H1 (cell line): ENCODE measurements around the gene ARHGAP27. TPM values are rescaled to one million over a fixed set of nuclear protein-coding genes. Genes with fewer than 3 reads are reported as not detected.
A peak's percentile ranks its signal among the peaks of the same experiment; 100 is the strongest.

Source experiments
- CTCF ChIA-PET: fragments of 300-600 bp; sonication (Branson Sonifier 250); formaldehyde crosslinking; loops from one replicate; lab custom pipeline; 2021; ENCODE audit not compliant: partially characterized antibody; lab: Charles Lee
- POLR2A ChIA-PET: fragments of 300-600 bp; sonication (Branson Sonifier 250); formaldehyde crosslinking; loops from one replicate; lab custom pipeline; 2021; ENCODE audit warnings: inconsistent platforms; ENCODE audit not compliant: partially characterized antibody; lab: Charles Lee
- DNase-seq, 2 experiments: peaks; one replicate each; pipeline versions ENCODE4 v3.0.0 to v3.0.0-alpha.2; 2010 to 2022; ENCODE audit warnings: low spot score in 2 of 2, low read depth in 1 of 2, mixed read lengths in 1 of 2
- FAIRE-seq: peaks from 2 replicates; lab custom pipeline; 2011; peaks lifted over from hg19 to GRCh38; lab: Jason Lieb, UNC
- H2AFZ ChIP-seq: 2 replicates; pipeline ENCODE4 v1.8.1; 2012; ENCODE audit warnings: low read length, inconsistent platforms
- H2AK5ac ChIP-seq: 2 replicates; pipeline ENCODE4 v1.6.1; 2013; ENCODE audit warnings: low read depth, low read length
- H2BK120ac ChIP-seq: replicated peaks from 2 replicates; pipeline ENCODE3; 2013; ENCODE audit warnings: low read depth, low read length, inconsistent platforms
- H2BK12ac ChIP-seq: 2 replicates; pipeline ENCODE4 v1.6.1; 2013; ENCODE audit warnings: low read depth, low read length
- H2BK15ac ChIP-seq: 2 replicates; pipeline ENCODE4 v1.6.1; 2013; ENCODE audit warnings: low read length
- H2BK20ac ChIP-seq: 2 replicates; pipeline ENCODE4 v1.6.1; 2013; ENCODE audit warnings: low read length
- H2BK5ac ChIP-seq: 2 replicates; pipeline ENCODE4 v1.6.1; 2013; ENCODE audit warnings: low read depth, low read length
- H3K14ac ChIP-seq: 2 replicates; pipeline ENCODE4 v1.6.1; 2013; ENCODE audit warnings: inconsistent platforms; ENCODE audit not compliant: insufficient read length
- H3K18ac ChIP-seq: 2 replicates; pipeline ENCODE4 v1.6.1; 2013; ENCODE audit warnings: low read length; ENCODE audit errors: extremely low read depth
- H3K23ac ChIP-seq: 2 replicates; pipeline ENCODE4 v1.6.1; 2013; ENCODE audit warnings: inconsistent platforms; ENCODE audit not compliant: insufficient read length
- H3K23me2 ChIP-seq: 2 replicates; pipeline ENCODE4 v1.6.1; 2013; ENCODE audit warnings: low read depth, low read length
- H3K27ac ChIP-seq: 2 replicates; pipeline ENCODE4 v1.6.1; 2011; ENCODE audit warnings: low read depth, low read length, inconsistent platforms
- H3K27me3 ChIP-seq, 4 experiments: replicated peaks in 1 of 4; 1 replicate in 1 of 4; 2 replicates in 3 of 4; pipeline versions ENCODE4 v1.6.1 to v1.8.1; 2011 to 2013; ENCODE audit warnings: low read length in 3 of 4, mild to moderate bottlenecking in 3 of 4, inconsistent platforms in 2 of 4, mixed read lengths in 2 of 4, moderate library complexity in 1 of 4; ENCODE audit not compliant: control insufficient read depth in 3 of 4, insufficient read depth in 3 of 4; ENCODE audit errors: extremely low read depth in 1 of 4
- H3K36me3 ChIP-seq, 4 experiments: 2 replicates each; pipeline versions ENCODE4 v1.6.1 to v1.8.1; 2011 to 2013; ENCODE audit warnings: mild to moderate bottlenecking in 4 of 4, low read length in 3 of 4, moderate library complexity in 2 of 4, control low read depth in 1 of 4, inconsistent platforms in 1 of 4; ENCODE audit not compliant: insufficient read depth in 4 of 4, control insufficient read depth in 2 of 4
- H3K4ac ChIP-seq: replicated peaks from 2 replicates; pipeline ENCODE3; 2013; ENCODE audit warnings: low read length, low read depth, mixed read lengths, inconsistent platforms; ENCODE audit not compliant: insufficient read length
- H3K4me1 ChIP-seq, 4 experiments: replicated peaks in 1 of 4; 1 replicate in 1 of 4; 2 replicates in 3 of 4; pipeline versions ENCODE4 v1.6.1 to v1.8.1; 2011 to 2013; ENCODE audit warnings: low read length in 3 of 4, inconsistent platforms in 2 of 4, mixed read lengths in 1 of 4; ENCODE audit not compliant: insufficient read depth in 4 of 4, control insufficient read depth in 3 of 4
- H3K4me2 ChIP-seq, 2 experiments: 2 replicates each; pipeline versions ENCODE4 v1.6.1 to v1.8.1; 2011 to 2013; ENCODE audit warnings: low read depth in 2 of 2, low read length in 2 of 2, control low read depth in 1 of 2, inconsistent platforms in 1 of 2, mild to moderate bottlenecking in 1 of 2; ENCODE audit not compliant: insufficient read depth in 1 of 2
- H3K4me3 ChIP-seq, 4 experiments: fragments of 200-600, 300-600 bp in 1 of 4; sonication (generic), shearing (Covaris generic), sonication (Bioruptor Twin) in 1 of 4; 2 replicates each; pipeline versions ENCODE4 v1.5.1 to v1.8.1; 2011 to 2016; ENCODE audit warnings: low read length in 4 of 4, low read depth in 3 of 4, control low read depth in 2 of 4, inconsistent platforms in 2 of 4, mild to moderate bottlenecking in 2 of 4, mixed read lengths in 1 of 4, moderate library complexity in 1 of 4; ENCODE audit not compliant: insufficient read depth in 2 of 4; ENCODE audit errors: extremely low read depth in 1 of 4
- H3K56ac ChIP-seq: replicated peaks from 2 replicates; pipeline ENCODE3; 2013; ENCODE audit warnings: low read depth, mild to moderate bottlenecking, mixed read lengths, low read length, inconsistent platforms; ENCODE audit not compliant: insufficient read length
- H3K79me1 ChIP-seq: 2 replicates; pipeline ENCODE4 v1.6.1; 2013; ENCODE audit warnings: low read depth, low read length, control low read depth
- H3K79me2 ChIP-seq, 2 experiments: 2 replicates each; pipeline versions ENCODE4 v1.6.1 to v1.8.1; 2012 to 2013; ENCODE audit warnings: low read length in 2 of 2, mild to moderate bottlenecking in 2 of 2, inconsistent platforms in 1 of 2; ENCODE audit not compliant: insufficient read depth in 2 of 2, control insufficient read depth in 1 of 2
- H3K9ac ChIP-seq, 4 experiments: replicated peaks in 1 of 4; 1 replicate in 1 of 4; 2 replicates in 3 of 4; pipeline versions ENCODE4 v1.6.1 to v1.8.1; 2011 to 2013; ENCODE audit warnings: low read depth in 3 of 4, low read length in 3 of 4, control low read depth in 2 of 4, mild to moderate bottlenecking in 2 of 4, moderate library complexity in 2 of 4, inconsistent platforms in 1 of 4; ENCODE audit errors: extremely low read depth in 1 of 4
- H3K9me3 ChIP-seq, 2 experiments: 2 replicates each; pipeline versions ENCODE4 v1.6.1 to v1.8.1; 2012 to 2013; ENCODE audit warnings: mild to moderate bottlenecking in 2 of 2, moderate library complexity in 2 of 2, control low read depth in 1 of 2, inconsistent platforms in 1 of 2, low read depth in 1 of 2, low read length in 1 of 2, mixed read lengths in 1 of 2; ENCODE audit not compliant: insufficient read depth in 2 of 2
- H4K20me1 ChIP-seq, 2 experiments: replicated peaks in 1 of 2; 2 replicates each; pipeline versions ENCODE3 to v1.8.1; 2011 to 2013; ENCODE audit warnings: inconsistent platforms in 2 of 2, low read length in 2 of 2, mild to moderate bottlenecking in 1 of 2; ENCODE audit not compliant: insufficient read depth in 2 of 2, control insufficient read depth in 1 of 2
- H4K5ac ChIP-seq: 2 replicates; pipeline ENCODE4 v1.6.1; 2013; ENCODE audit warnings: low read length, low read depth, mixed read lengths, inconsistent platforms; ENCODE audit not compliant: insufficient read length
- H4K8ac ChIP-seq: 2 replicates; pipeline ENCODE4 v1.8.0; 2013; ENCODE audit warnings: mild to moderate bottlenecking, moderate library complexity, low read length, inconsistent platforms; ENCODE audit not compliant: insufficient read depth; ENCODE audit errors: extremely low read depth
- H4K91ac ChIP-seq: replicated peaks from 2 replicates; pipeline ENCODE3; 2013; ENCODE audit warnings: low read length, mixed read lengths, inconsistent platforms; ENCODE audit not compliant: insufficient read length
- CTCF ChIP-seq, 3 experiments: IDR thresholded peaks; 1 replicate in 2 of 3; 2 replicates in 1 of 3; pipeline versions ENCODE4 v1.5.1 to v1.6.1; 2011; ENCODE audit warnings: low read length in 3 of 3, mild to moderate bottlenecking in 3 of 3, inconsistent platforms in 2 of 3, low read depth in 1 of 3, moderate library complexity in 1 of 3; ENCODE audit not compliant: insufficient read depth in 1 of 3; ENCODE audit errors: control extremely low read depth in 1 of 3
- KDM4A ChIP-seq: IDR thresholded peaks from one replicate; pipeline ENCODE4 v1.7.1; 2012; ENCODE audit warnings: low read depth, mild to moderate bottlenecking, moderate library complexity, low read length, inconsistent platforms; ENCODE audit not compliant: severe bottlenecking
- WGBS, 2 experiments: shearing (Covaris generic) in 1 of 2; methylation state at CpG; one replicate each; pipeline versions ENCODE4 v1.1.6 to v1.1.7; 2013 to 2015; ENCODE audit warnings: low lambda C conversion rate in 2 of 2, mixed read lengths in 2 of 2, inconsistent platforms in 1 of 2, low coverage in 1 of 2, missing lambda C conversion rate in 1 of 2; ENCODE audit not compliant: insufficient replicate concordance in 2 of 2, insufficient coverage in 1 of 2, insufficient read length in 1 of 2; ENCODE audit errors: extremely low coverage in 1 of 2, missing lambda C conversion rate in 1 of 2; 5-methylcytosine and 5-hydroxymethylcytosine counted together
- polyA plus RNA-seq, 7 experiments: library from polyadenylated mRNA; depleted of rRNA in 3 of 7; stranded (reverse) in 5 of 7; unstranded in 2 of 7; fragments of >200 nt in 5 of 7; fragments of 200-250 nt in 2 of 7; gene quantifications; 1 replicate in 5 of 7; 2 replicates in 1 of 7; 4 replicates in 1 of 7; pipeline versions ENCODE4 v1.2.1 to v1.2.3, GENCODE V29; 2011 to 2013; ENCODE audit warnings: missing spikeins in 2 of 7, mixed read lengths in 2 of 7
- total RNA-seq: library from RNA; stranded (reverse); fragmentation: NEBNext Ultra II Directional; extraction: Animal tissue kit (Norgen Biotek cat#: 25700); gene quantifications from 2 replicates; pipeline ENCODE4 v1.2.1, GENCODE V29; 2021

ARHGAP27 gene
- total and polyA plus RNA-seq, 2 of the 8 experiments (the other 6 are each of a cell fraction or from before 2014, with no cell fraction given): 11.6 to 13.1 TPM

GRCh38 chr17:45451131-45451530 lies 18.5 kb upstream of the ARHGAP27 start:
- 86% methylated on average over 8 of the region's 8 CpGs; no CpG with 5 or more reads in 1 of the 2 experiments for whole genome bisulfite sequencing, 2 experiments
- H3K4me1 ChIP-seq: no peaks in the 10 kb centered on the region
- H3K27me3 ChIP-seq: no peaks in the 10 kb centered on the region
- H4K8ac ChIP-seq: no peak overlapping the region
- no peak overlapping the region for H3K14ac ChIP-seq
- no peak overlapping the region for H4K91ac ChIP-seq
- no peaks in the 10 kb centered on the region for H3K9me3 ChIP-seq
- no peak overlapping the region for H2BK120ac ChIP-seq
- no peak overlapping the region for H3K23ac ChIP-seq
- H4K5ac ChIP-seq: no peak overlapping the region
- H3K27ac ChIP-seq: no peak overlapping the region
- no peak overlapping the region for H3K9ac ChIP-seq
- ChIA-PET CTCF (interaction anchor here (0.9 kb wide), 1 partner anchor 11 kb away, joined by 3 read pairs; no protein-coding TSS in a partner anchor), POLR2A (no interaction called here)
- H3K23me2 ChIP-seq: peaks cover 9% of the 10 kb centered on the region; the same call in 1 of the 2 replicates
- H3K56ac ChIP-seq: no peak overlapping the region
- TF ChIP-seq CTCF (IDR thresholded peaks at IDR 0.05; ENCODE audit: control extremely low read depth in 1 of 3, insufficient read depth in 1 of 3, low read depth in 1 of 3, low read length in 3 of 3) (peak; percentile 16 to 59 (median 25); a peak in 3 of 4 replicates), KDM4A (no peak)
- H2AFZ ChIP-seq: no peak overlapping the region
- H2BK12ac ChIP-seq: no peak overlapping the region
- H3K4ac ChIP-seq: no peak overlapping the region
- H3K18ac ChIP-seq: no peak overlapping the region
- no peaks in the 10 kb centered on the region for H4K20me1 ChIP-seq
- no peak overlapping the region for H2BK5ac ChIP-seq
- no peak overlapping the region for H3K4me3 ChIP-seq
- no peak for FAIRE-seq
- H3K79me2 ChIP-seq: no peaks in the 10 kb centered on the region
- H3K4me2 ChIP-seq: no peak overlapping the region
- no peak for DNase-seq
- H2BK15ac ChIP-seq: no peak overlapping the region
- no peaks in the 10 kb centered on the region for H3K79me1 ChIP-seq
- no peak overlapping the region for H2AK5ac ChIP-seq
- H3K36me3 ChIP-seq: no peaks in the 10 kb centered on the region
- no peak overlapping the region for H2BK20ac ChIP-seq
